ENCODE results near the gene ACTL6A.

The ACTL6A gene

GRCh38 chr3:179533274-179533673 lies 29.5 kb upstream of the ACTL6A start:
- Histone ChIP-seq H3K36me3 (ENCODE audit: control insufficient read depth, low read length) (no peaks in the 10 kb centered on the region), H3K9me3 (ENCODE audit: control insufficient read depth, insufficient read depth, low read length) (no peaks in the 10 kb centered on the region), H3K9me2 (replicated peaks; ENCODE audit: control insufficient read depth, low read length) (no peaks in the 10 kb centered on the region), H3K27me3 (ENCODE audit: control insufficient read depth, low read length) (peaks cover 7% of the 10 kb centered on the region; the same call in 1 of the 2 replicates), H3K4me2 (ENCODE audit: low read length) (no peak overlapping the region), H3K27ac (ENCODE audit: low read depth, low read length) (no peak overlapping the region), H4K20me1 (ENCODE audit: control insufficient read depth, insufficient read depth, low read depth, low read length) (no peaks in the 10 kb centered on the region), H3K4me1 (ENCODE audit: control insufficient read depth, low read length) (no peaks in the 10 kb centered on the region), H3K4me3 (ENCODE audit: low read length) (no peak overlapping the region), H3K79me2 (ENCODE audit: control insufficient read depth, low read length) (no peaks in the 10 kb centered on the region), H3F3A (ENCODE audit: control insufficient read depth, insufficient read depth) (no peaks in the 10 kb centered on the region)
- TF ChIP-seq EZH2phosphoT487 (IDR thresholded peaks at IDR 0.05; ENCODE audit: borderline replicate concordance, low read length) (no peak), CTCF (IDR thresholded peaks at IDR 0.05; ENCODE audit: low read depth, low read length, poor library complexity, severe bottlenecking) (no peak)

- no peak overlapping the region for H3K27ac ChIP-seq (ENCODE audit: low read depth, low read length)
- no peaks in the 10 kb centered on the region for H3K4me1 ChIP-seq (ENCODE audit: control insufficient read depth, low read length)
- no peaks in the 10 kb centered on the region for H3F3A ChIP-seq (ENCODE audit: control insufficient read depth, insufficient read depth)
- no peaks in the 10 kb centered on the region for H3K36me3 ChIP-seq (ENCODE audit: control insufficient read depth, low read length)
- H3K4me2 ChIP-seq (ENCODE audit: low read length), result no peak overlapping the region
- no peaks in the 10 kb centered on the region for H4K20me1 ChIP-seq (ENCODE audit: control insufficient read depth, insufficient read depth, low read depth, low read length)
- no peaks in the 10 kb centered on the region for H3K79me2 ChIP-seq (ENCODE audit: control insufficient read depth, low read length)
- no peak overlapping the region for H3K4me3 ChIP-seq (ENCODE audit: low read length)
- TF ChIP-seq CTCF (IDR thresholded peaks at IDR 0.05; ENCODE audit: low read depth, low read length, poor library complexity, severe bottlenecking), result no peak
- no peak for TF ChIP-seq EZH2phosphoT487 (IDR thresholded peaks at IDR 0.05; ENCODE audit: borderline replicate concordance, low read length)
- no peaks in the 10 kb centered on the region for H3K9me2 ChIP-seq (replicated peaks; ENCODE audit: control insufficient read depth, low read length)
- no peaks in the 10 kb centered on the region for H3K9me3 ChIP-seq (ENCODE audit: control insufficient read depth, insufficient read depth, low read length)
- H3K27me3 ChIP-seq (ENCODE audit: control insufficient read depth, low read length), result peaks cover 7% of the 10 kb centered on the region; the same call in 1 of the 2 replicates
Observed at GRCh38 chr3:179536256-179536655, 26.5 kb upstream of the ACTL6A start.

GRCh38 chr3:179541094-179541493 lies 21.6 kb upstream of the ACTL6A start:
- Histone ChIP-seq H3K27ac (ENCODE audit: low read depth, low read length) (no peak overlapping the region), H4K20me1 (ENCODE audit: control insufficient read depth, insufficient read depth, low read depth, low read length) (no peaks in the 10 kb centered on the region), H3K9me2 (replicated peaks; ENCODE audit: control insufficient read depth, low read length) (no peaks in the 10 kb centered on the region), H3K4me1 (ENCODE audit: control insufficient read depth, low read length) (no peaks in the 10 kb centered on the region), H3K79me2 (ENCODE audit: control insufficient read depth, low read length) (no peaks in the 10 kb centered on the region), H3K4me2 (ENCODE audit: low read length) (no peak overlapping the region), H3K9me3 (ENCODE audit: control insufficient read depth, insufficient read depth, low read length) (no peaks in the 10 kb centered on the region), H3K36me3 (ENCODE audit: control insufficient read depth, low read length) (no peaks in the 10 kb centered on the region), H3F3A (ENCODE audit: control insufficient read depth, insufficient read depth) (no peaks in the 10 kb centered on the region), H3K4me3 (ENCODE audit: low read length) (no peak overlapping the region), H3K27me3 (ENCODE audit: control insufficient read depth, low read length) (no peaks in the 10 kb centered on the region)
- TF ChIP-seq EZH2phosphoT487 (IDR thresholded peaks at IDR 0.05; ENCODE audit: borderline replicate concordance, low read length) (no peak), CTCF (IDR thresholded peaks at IDR 0.05; ENCODE audit: low read depth, low read length, poor library complexity, severe bottlenecking) (no peak)

- H3K9me3 ChIP-seq (ENCODE audit: control insufficient read depth, insufficient read depth, low read length), result no peaks in the 10 kb centered on the region
- no peak overlapping the region for H3K4me3 ChIP-seq (ENCODE audit: low read length)
- H3K4me2 ChIP-seq (ENCODE audit: low read length), result no peak overlapping the region
- TF ChIP-seq EZH2phosphoT487 (IDR thresholded peaks at IDR 0.05; ENCODE audit: borderline replicate concordance, low read length) (no peak), CTCF (IDR thresholded peaks at IDR 0.05; ENCODE audit: low read depth, low read length, poor library complexity, severe bottlenecking) (no peak)
- no peaks in the 10 kb centered on the region for H3K4me1 ChIP-seq (ENCODE audit: control insufficient read depth, low read length)
- no peaks in the 10 kb centered on the region for H3K9me2 ChIP-seq (replicated peaks; ENCODE audit: control insufficient read depth, low read length)
- H3K27ac ChIP-seq (ENCODE audit: low read depth, low read length), result no peak overlapping the region
- no peaks in the 10 kb centered on the region for H3K27me3 ChIP-seq (ENCODE audit: control insufficient read depth, low read length)
- H4K20me1 ChIP-seq (ENCODE audit: control insufficient read depth, insufficient read depth, low read depth, low read length), result no peaks in the 10 kb centered on the region
- no peaks in the 10 kb centered on the region for H3F3A ChIP-seq (ENCODE audit: control insufficient read depth, insufficient read depth)
- no peaks in the 10 kb centered on the region for H3K79me2 ChIP-seq (ENCODE audit: control insufficient read depth, low read length)
- no peaks in the 10 kb centered on the region for H3K36me3 ChIP-seq (ENCODE audit: control insufficient read depth, low read length)
Observed at GRCh38 chr3:179541596-179541995, 21.1 kb upstream of the ACTL6A start.
